ENCODE data around the gene CEP41.

CEP41 gene

GRCh38 chr7:130352194-130353074, 88.4 kb downstream of the CEP41 start:
- peak in 15 of 56 donors; percentile 12 to 67 (median 25) for DNase-seq

- DNase-seq: no peak
Measured at GRCh38 chr7:130351791-130352090, 89.1 kb downstream of the CEP41 start.

- no peak for DNase-seq
Measured at GRCh38 chr7:130350945-130351790, 89.6 kb downstream of the CEP41 start.

GRCh38 chr7:130349911-130350782, 90.7 kb downstream of the CEP41 start:
- no peak for DNase-seq

GRCh38 chr7:130346941-130347340, 93.9 kb downstream of the CEP41 start:
- DNase-seq: no peak

GRCh38 chr7:130346177-130346905, 94.5 kb downstream of the CEP41 start:
- DNase-seq: no peak

- no peak for DNase-seq
Measured at GRCh38 chr7:130345725-130346124, 95.1 kb downstream of the CEP41 start.

GRCh38 chr7:130345136-130345535, 95.7 kb downstream of the CEP41 start:
- DNase-seq: no peak

GRCh38 chr7:130344271-130344866, 96.4 kb downstream of the CEP41 start, which contains the start of gene CPA5:
CPA5 (plus strand) TSS chr7:130344816; CDS start chr7:130346486, 1,670 bp downstream.
- DNase-seq: no peak

Data from amygdala (tissue), 56 donors.